K562 (cell line): ENCODE results near the gene NIPA2. TPM values are rescaled to one million over a fixed set of nuclear protein-coding genes. Genes with fewer than 3 reads are reported as not detected.

Source experiments
- ATAC-seq: fragments of 200-7000 bp; cut with Tn5 transposase; 3 replicates; pipeline ENCODE4 v1.9.1; 2020; ENCODE audit warnings: moderate library complexity
- BruUV-seq: library from RNA; stranded (reverse); fragments of 400-500 nt; replicated peaks from 2 replicates; lab custom pipeline; 2021; lab: Mats Ljungman, UMichigan
- CTCF ChIA-PET: fragments of 300-600 bp; formaldehyde crosslinking; extraction: SDS; loops from one replicate; lab custom pipeline; 2021; ENCODE audit warnings: low intra/inter-chr PET ratio; lab: Yijun Ruan, JAX
- POLR2A ChIA-PET: fragments of 300-600, 350-650 bp; sonication (Branson Sonifier 250); formaldehyde crosslinking; extraction: SDS; loops from one replicate; lab custom pipeline; 2021; ENCODE audit warnings: antibody characterized with exemption, inconsistent platforms; lab: Yijun Ruan, JAX
- DNase-seq, 4 experiments: peaks; one replicate each; pipeline versions ENCODE4 v3.0.0 to v3.0.0-alpha.2; 2011 to 2018; ENCODE audit warnings: low spot score in 3 of 4, mixed read lengths in 3 of 4; ENCODE audit errors: extremely low read depth in 1 of 4
- FAIRE-seq: peaks from 2 replicates; lab custom pipeline; 2011; peaks lifted over from hg19 to GRCh38; lab: Jason Lieb, UNC
- H2AFZ ChIP-seq: 2 replicates; pipeline ENCODE4 v1.6.0; 2011; ENCODE audit warnings: low read depth, low read length, control low read depth, inconsistent platforms
- H3K27ac ChIP-seq: fragments of 200-600 bp; 3 replicates; pipeline ENCODE4 v1.8.0; 2011; ENCODE audit warnings: low read depth, mild to moderate bottlenecking, control low read depth, inconsistent platforms, low read length, moderate library complexity, mixed read lengths; ENCODE audit errors: extremely low read depth
- H3K27me3 ChIP-seq, 2 experiments: fragments of 300-600 bp in 1 of 2; 2 replicates in 1 of 2; 3 replicates in 1 of 2; pipeline versions ENCODE4 v1.6.0 to v1.8.0; 2011; ENCODE audit warnings: inconsistent platforms in 2 of 2, low read length in 2 of 2, mild to moderate bottlenecking in 1 of 2, mixed read lengths in 1 of 2, moderate library complexity in 1 of 2; ENCODE audit not compliant: control insufficient read depth in 2 of 2, insufficient read depth in 2 of 2
- H3K36me3 ChIP-seq: fragments of 300-600 bp; 3 replicates; pipeline ENCODE4 v1.8.0; 2011; ENCODE audit warnings: mild to moderate bottlenecking, low read length, inconsistent platforms; ENCODE audit not compliant: control insufficient read depth, insufficient read depth
- H3K4me1 ChIP-seq, 2 experiments: fragments of 200-600 bp in 1 of 2; replicated peaks in 1 of 2; 2 replicates in 1 of 2; 3 replicates in 1 of 2; pipeline versions ENCODE4 v1.5.1 to v1.8.0; 2011; ENCODE audit warnings: inconsistent platforms in 2 of 2, low read length in 2 of 2, mild to moderate bottlenecking in 1 of 2, mixed read lengths in 1 of 2, moderate library complexity in 1 of 2; ENCODE audit not compliant: control insufficient read depth in 2 of 2, insufficient read depth in 2 of 2
- H3K4me2 ChIP-seq: 2 replicates; pipeline ENCODE4 v1.6.1; 2011; ENCODE audit warnings: low read length, control low read depth, inconsistent platforms, mixed read lengths; ENCODE audit not compliant: insufficient read depth
- H3K4me3 ChIP-seq: fragments of 200-600 bp; sonication (generic), shearing (Covaris generic); 2 replicates; pipeline ENCODE4 v1.5.1; 2016; ENCODE audit warnings: control low read depth, inconsistent platforms
- H3K79me2 ChIP-seq: fragments of 200-600 bp; 3 replicates; pipeline ENCODE4 v1.8.0; 2011; ENCODE audit warnings: low read length, inconsistent platforms; ENCODE audit not compliant: control insufficient read depth, insufficient read depth
- H3K9ac ChIP-seq, 2 experiments: 2 replicates each; pipeline versions ENCODE4 v1.6.0 to v1.6.1; 2011; ENCODE audit warnings: low read depth in 2 of 2, low read length in 2 of 2, control low read depth in 1 of 2, inconsistent platforms in 1 of 2, mild to moderate bottlenecking in 1 of 2, mixed read lengths in 1 of 2; ENCODE audit not compliant: insufficient read depth in 1 of 2
- H3K9me1 ChIP-seq: one replicate; pipeline ENCODE4 v1.6.0; 2011; ENCODE audit warnings: inconsistent platforms, mild to moderate bottlenecking, low read length, moderate library complexity; ENCODE audit not compliant: control insufficient read depth, insufficient read depth
- H3K9me3 ChIP-seq: replicated peaks from 2 replicates; pipeline ENCODE4 v1.5.1; 2011; ENCODE audit warnings: low read depth, low read length, inconsistent platforms; ENCODE audit not compliant: control insufficient read depth, insufficient read depth
- H4K20me1 ChIP-seq: replicated peaks from 2 replicates; pipeline ENCODE4 v1.6.1; 2011; ENCODE audit warnings: low read length, inconsistent platforms, mixed read lengths; ENCODE audit not compliant: control insufficient read depth, insufficient read depth
- ELK1 ChIP-seq: sonication (generic); formaldehyde crosslinking; IDR thresholded peaks from 2 replicates; pipeline ENCODE4 v1.8.1; 2022; ENCODE audit warnings: missing genetic modification reagents
- HDAC8 ChIP-seq: fragments of 450-650 bp; IDR thresholded peaks from 2 replicates; pipeline ENCODE4 v1.6.1; 2016; ENCODE audit warnings: mild to moderate bottlenecking, missing genetic modification characterization, moderate library complexity, missing compliant biosample characterization
- HMG20B ChIP-seq: fragments of 250-450 bp; sonication (Bioruptor Pico); IDR thresholded peaks from 2 replicates; pipeline ENCODE4 v1.5.0; 2021; ENCODE audit warnings: mild to moderate bottlenecking
- NBN ChIP-seq: fragments of 450-650 bp; IDR thresholded peaks from 2 replicates; pipeline ENCODE4 v1.6.1; 2016; ENCODE audit warnings: low read depth, mild to moderate bottlenecking
- POLR3G ChIP-seq: IDR thresholded peaks from 2 replicates; pipeline ENCODE4 v1.6.1; 2011; ENCODE audit not compliant: insufficient read length, insufficient replicate concordance; ENCODE audit errors: extremely low read depth
- TRIM24 ChIP-seq, 2 experiments: fragments of 450-650 bp; IDR thresholded peaks; 2 replicates each; pipeline ENCODE4 v1.6.1; 2016
- ZNF407 ChIP-seq: fragments of 450-650 bp; IDR thresholded peaks from 2 replicates; pipeline ENCODE4 v1.6.1; 2016; ENCODE audit warnings: low read depth
- ZNF639 ChIP-seq, 2 experiments: fragments of 200-800 bp in 1 of 2; sonication (Bioruptor generic) in 1 of 2; sonication (generic) in 1 of 2; formaldehyde crosslinking in 1 of 2; IDR thresholded peaks in 1 of 2; conservative IDR thresholded peaks in 1 of 2; 2 replicates each; pipeline versions ENCODE4 v1.5.0 to v1.6.1; 2016 to 2020; ENCODE audit warnings: missing compliant biosample characterization in 1 of 2, missing genetic modification characterization in 1 of 2, missing genetic modification reagents in 1 of 2
- WGBS: fragments of 100-300 bp; shearing (Covaris generic); methylation state at CpG from one replicate; pipeline ENCODE4 v1.1.6; 2016; ENCODE audit warnings: low coverage, mixed read lengths; ENCODE audit not compliant: insufficient coverage; ENCODE audit errors: missing lambda C conversion rate; 5-methylcytosine and 5-hydroxymethylcytosine counted together
- in situ Hi-C: fragments of 300-500 bp; cut with MboI; formaldehyde crosslinking; loops from 4 replicates; pipeline ENCODE4 v1.15.0; 2018; ENCODE audit warnings: inconsistent platforms, mixed read lengths
- intact Hi-C: fragments of 100-400 bp; cut with micrococcal nuclease; formaldehyde crosslinking; loops from 2 replicates; pipeline ENCODE4 v1.14.2; 2022
- polyA plus RNA-seq, 8 experiments: library from polyadenylated mRNA; depleted of rRNA in 4 of 8; stranded (reverse) in 5 of 8; unstranded in 3 of 8; fragments of >200 nt; fragmentation: Nextera tagmentation in 2 of 8; fragmentation: Illumina TruSeq in 1 of 8; extraction: Ambion mirVana in 2 of 8; extraction: Trizol in 1 of 8; gene quantifications; 2 replicates each; pipeline versions ENCODE4 v1.2.1 to v1.2.3, GENCODE V29; 2011 to 2014; ENCODE audit warnings: inconsistent platforms in 1 of 8, missing spikeins in 1 of 8
- total RNA-seq, 7 experiments: library from RNA; depleted of rRNA in 6 of 7; stranded (reverse); fragments of >200 nt in 6 of 7; fragmentation: Illumina TruSeq in 2 of 7; extraction: Trizol in 2 of 7; gene quantifications; 2 replicates each; pipeline versions ENCODE4 v1.2.1 to v1.2.3, GENCODE V29; 2011 to 2021; ENCODE audit warnings: low replicate concordance in 1 of 7

Gene NIPA2
- total and polyA plus RNA-seq, 9 of the 15 experiments (the other 6 are each of a cell fraction or from before 2014, with no cell fraction given): 18.7 to 107 (median 87.3) TPM

- in situ Hi-C loops (no loop called here), intact Hi-C loops (no loop called here)
- H3K9me3 ChIP-seq: no peaks in the 10 kb centered on the region
- H3K27me3 ChIP-seq: no peaks in the 10 kb centered on the region
- FAIRE-seq (no peak), ATAC-seq (no peak), DNase-seq (no peak)
- peaks cover 28% of the 10 kb centered on the region; the same call in 2 of the 3 replicates for H3K36me3 ChIP-seq
- no peaks in the 10 kb centered on the region for H4K20me1 ChIP-seq
- no peak overlapping the region for H3K9ac ChIP-seq
- peaks cover 5 to 24% of the 10 kb centered on the region in 2 experiments; a peak in 3 of 5 replicates for H3K4me1 ChIP-seq
- no TSS peak for BruUV-seq
- CTCF ChIA-PET: no interaction called here
- no peaks in the 10 kb centered on the region for H3K79me2 ChIP-seq
- no peak overlapping the region for H2AFZ ChIP-seq
- no peak overlapping the region for H3K27ac ChIP-seq
- POLR2A ChIA-PET: interaction anchor here (1.2 kb wide), 1 partner anchor 14 kb away, joined by 3 read pairs; no protein-coding TSS in a partner anchor
- H3K4me3 ChIP-seq: no peak overlapping the region
- H3K9me1 ChIP-seq: peaks cover 5% of the 10 kb centered on the region
- H3K4me2 ChIP-seq: no peak overlapping the region
- WGBS: 81% methylated on average over 7 of the region's 8 CpGs
- no peak for TF ChIP-seq ZNF407
- no peak for TF ChIP-seq NBN
- TF ChIP-seq POLR3G: no peak
- no peak for TF ChIP-seq HDAC8 (tag)
- no peak for TF ChIP-seq HMG20B (CRISPR knock-in tag)
- no peak for TF ChIP-seq TRIM24 (IDR thresholded peaks at IDR 0.05)
- no peak for TF ChIP-seq ELK1 (CRISPR knock-in tag)
- no peak for TF ChIP-seq ZNF639 (CRISPR knock-in tag; conservative IDR thresholded peaks at IDR 0.05 in 1 of 2, IDR thresholded peaks at IDR 0.05 in 1 of 2)
These were observed 39.1 kb downstream of the NIPA2 start for GRCh38 chr15:22877607-22878006.
